GM06990 (cell line): ENCODE measurements around the gene TBC1D2.

Source experiments
- DNase-seq: peaks from one replicate; pipeline ENCODE4 v3.0.0-alpha.2; 2011; ENCODE audit not compliant: insufficient read length; ENCODE audit errors: extremely low read depth
- H3K27me3 ChIP-seq: replicated peaks from 2 replicates; pipeline ENCODE4 v1.6.0; 2011; ENCODE audit warnings: low read length; ENCODE audit not compliant: control insufficient read depth, insufficient read depth
- H3K36me3 ChIP-seq: 2 replicates; pipeline ENCODE4 v1.5.1; 2011; ENCODE audit warnings: low read length; ENCODE audit not compliant: control insufficient read depth, insufficient read depth
- H3K4me3 ChIP-seq: replicated peaks from 2 replicates; pipeline ENCODE4 v1.5.1; 2011; ENCODE audit warnings: low read depth, mild to moderate bottlenecking, control low read depth, low read length
- TF ChIP-seq, protein P1 (sequence below): IDR thresholded peaks from 2 replicates; pipeline ENCODE4 v1.5.1; 2011; ENCODE audit warnings: low read length, control low read depth, mild to moderate bottlenecking, inconsistent platforms; ENCODE audit not compliant: insufficient read depth, poor library complexity, severe bottlenecking

Gene TBC1D2

DNA sequence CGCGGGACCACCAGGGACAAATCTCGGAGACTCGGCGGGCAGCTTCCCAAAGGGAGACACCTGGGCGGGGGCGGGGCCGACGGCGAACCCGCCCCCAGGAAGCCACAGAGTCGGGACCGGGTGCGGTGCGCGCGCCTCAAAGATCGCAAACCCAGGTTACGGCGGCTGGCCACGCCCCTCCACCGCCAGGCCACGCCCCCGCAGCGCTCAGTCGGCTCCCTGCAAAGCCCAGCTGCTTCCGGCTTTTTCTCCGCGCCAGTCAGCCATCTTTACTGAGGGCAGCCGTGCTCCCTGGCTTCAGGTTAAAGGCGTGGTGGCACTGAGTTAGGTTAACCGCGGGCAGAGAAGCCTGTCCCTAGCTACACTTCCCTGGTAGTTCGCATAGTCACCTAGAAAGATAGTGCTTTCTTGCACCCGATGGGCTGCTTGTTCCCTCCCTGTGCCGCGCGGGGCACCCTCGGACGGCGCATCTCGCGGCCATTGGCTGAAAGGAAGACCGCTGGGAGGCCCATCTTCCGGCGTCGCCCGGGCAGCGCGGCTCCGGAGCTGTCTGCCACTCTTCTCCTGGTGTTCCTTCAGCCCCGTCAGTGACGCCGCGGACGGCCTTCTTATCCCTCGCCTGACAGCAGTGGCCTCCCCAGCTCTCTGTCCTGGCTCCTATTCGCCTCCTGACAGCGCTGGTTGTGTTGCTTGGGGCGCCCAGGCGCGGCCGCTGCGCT lies at the start of gene TBC1D2:
Gene TBC1D2 (minus strand): TSS at position 72 of the 719 bp plus-strand sequence. CDS start 108 bp downstream, outside the sequence.
- DNase-seq: peak; percentile 96
- H3K27me3 ChIP-seq: no peaks in the 10 kb centered on the region
- TF ChIP-seq, protein P1, sequence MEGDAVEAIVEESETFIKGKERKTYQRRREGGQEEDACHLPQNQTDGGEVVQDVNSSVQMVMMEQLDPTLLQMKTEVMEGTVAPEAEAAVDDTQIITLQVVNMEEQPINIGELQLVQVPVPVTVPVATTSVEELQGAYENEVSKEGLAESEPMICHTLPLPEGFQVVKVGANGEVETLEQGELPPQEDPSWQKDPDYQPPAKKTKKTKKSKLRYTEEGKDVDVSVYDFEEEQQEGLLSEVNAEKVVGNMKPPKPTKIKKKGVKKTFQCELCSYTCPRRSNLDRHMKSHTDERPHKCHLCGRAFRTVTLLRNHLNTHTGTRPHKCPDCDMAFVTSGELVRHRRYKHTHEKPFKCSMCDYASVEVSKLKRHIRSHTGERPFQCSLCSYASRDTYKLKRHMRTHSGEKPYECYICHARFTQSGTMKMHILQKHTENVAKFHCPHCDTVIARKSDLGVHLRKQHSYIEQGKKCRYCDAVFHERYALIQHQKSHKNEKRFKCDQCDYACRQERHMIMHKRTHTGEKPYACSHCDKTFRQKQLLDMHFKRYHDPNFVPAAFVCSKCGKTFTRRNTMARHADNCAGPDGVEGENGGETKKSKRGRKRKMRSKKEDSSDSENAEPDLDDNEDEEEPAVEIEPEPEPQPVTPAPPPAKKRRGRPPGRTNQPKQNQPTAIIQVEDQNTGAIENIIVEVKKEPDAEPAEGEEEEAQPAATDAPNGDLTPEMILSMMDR: no peak
- peak within 1 kb of the TSS; percentile 74 for H3K4me3 ChIP-seq
- no peaks in the 10 kb centered on the region for H3K36me3 ChIP-seq

DNA sequence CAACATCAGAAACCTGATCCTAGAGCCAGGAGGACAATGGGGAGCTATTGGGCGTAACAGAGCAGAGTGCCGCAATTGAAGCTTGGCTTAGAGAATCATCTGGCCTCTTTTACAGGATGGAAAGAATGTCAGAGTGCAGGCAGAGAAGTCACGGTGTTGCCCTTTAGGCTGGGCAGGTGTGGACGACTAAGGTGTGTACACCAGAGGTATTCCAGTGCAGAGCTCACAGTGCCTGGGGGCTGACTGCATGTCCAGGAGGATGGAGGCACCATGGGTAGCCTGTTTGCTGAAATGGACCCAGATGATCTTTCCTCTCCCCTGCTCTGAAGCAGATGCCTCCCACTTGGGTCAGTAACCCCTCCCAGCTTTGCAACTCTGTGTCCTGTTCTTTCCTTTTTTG lies 48.9 kb upstream of the TBC1D2 start:
- no peaks in the 10 kb centered on the region for H3K36me3 ChIP-seq
- H3K27me3 ChIP-seq: no peaks in the 10 kb centered on the region
- no peak for DNase-seq
- TF ChIP-seq, protein P1: no peak
- no peak overlapping the region for H3K4me3 ChIP-seq

DNA sequence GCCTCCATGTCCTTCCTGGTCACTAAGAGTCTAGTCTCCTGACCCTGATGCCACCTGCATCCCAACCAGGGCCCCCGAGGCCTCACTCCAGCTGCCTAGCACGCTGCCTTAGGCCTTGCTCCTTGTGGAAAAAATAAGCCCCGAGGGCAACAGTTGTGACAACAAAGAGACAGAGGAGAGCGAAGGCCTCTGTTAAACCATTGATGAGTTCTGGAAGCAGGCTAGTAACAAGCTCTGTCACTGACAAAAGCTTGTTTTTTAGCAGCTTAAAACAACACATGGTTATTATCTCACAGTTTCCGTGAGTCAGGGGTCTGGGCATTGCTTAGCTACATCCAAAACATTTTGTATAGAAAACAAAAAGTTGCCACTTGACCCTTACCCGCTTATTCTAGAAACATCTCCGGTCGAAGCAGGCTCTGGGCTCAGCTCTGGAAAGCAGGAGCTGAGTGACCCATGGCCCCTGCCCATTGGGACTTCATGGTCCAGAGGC lies 48.2 kb upstream of the TBC1D2 start:
- TF ChIP-seq, protein P1: no peak
- Histone ChIP-seq H3K27me3 (no peaks in the 10 kb centered on the region), H3K36me3 (no peaks in the 10 kb centered on the region), H3K4me3 (no peak overlapping the region)
- DNase-seq: no peak

- Histone ChIP-seq H3K4me3 (no peak overlapping the region), H3K27me3 (no peaks in the 10 kb centered on the region), H3K36me3 (no peaks in the 10 kb centered on the region)
- DNase-seq: no peak
- TF ChIP-seq, protein P1: no peak
Observed at GRCh38 chr9:98302938-98303632, 47.6 kb upstream of the TBC1D2 start.

DNA sequence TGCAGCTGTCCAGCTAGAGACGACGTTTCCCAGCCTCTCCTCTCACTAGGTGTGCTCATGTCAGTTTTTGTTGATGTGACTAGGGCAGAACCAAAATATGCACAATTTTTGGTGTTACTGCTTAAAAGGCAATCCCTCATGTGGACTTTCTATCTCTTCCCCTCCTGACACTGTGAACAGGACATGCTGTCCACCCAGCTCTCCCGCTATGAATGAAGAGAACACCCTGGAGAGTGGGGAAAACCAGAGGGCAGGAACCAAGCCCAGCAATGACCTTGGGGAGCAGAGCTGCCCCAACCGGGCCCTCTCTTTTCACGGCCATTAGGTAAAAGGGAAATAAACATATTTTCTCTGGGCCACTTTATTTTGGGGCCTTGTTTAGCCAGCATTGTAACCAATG lies 46.7 kb upstream of the TBC1D2 start:
- no peaks in the 10 kb centered on the region for H3K27me3 ChIP-seq
- no peaks in the 10 kb centered on the region for H3K36me3 ChIP-seq
- TF ChIP-seq, protein P1: no peak
- DNase-seq: no peak
- no peak overlapping the region for H3K4me3 ChIP-seq
